Activated naive CD8-positive, alpha-beta T cell treated with anti-CD3 and anti-CD28 coated beads, Interleukin-2, amount 50 U/mL, for 24 hours (primary cell): ENCODE measurements around the gene MAPK12.

Experiments
- ATAC-seq: fragments of 150-1000 bp; cut with Tn5 transposase; one replicate; pipeline ENCODE4 v1.10.0; 2021
- DNase-seq: peaks from one replicate; pipeline ENCODE4 v3.0.0; 2021
- H3K27ac Mint-ChIP-seq: one replicate; pipeline ENCODE4 v1.8.0; 2021; ENCODE audit warnings: mild to moderate bottlenecking, mixed read lengths
- H3K27me3 Mint-ChIP-seq: one replicate; pipeline ENCODE4 v1.8.0; 2021; ENCODE audit warnings: mixed read lengths
- H3K36me3 Mint-ChIP-seq: one replicate; pipeline ENCODE4 v1.8.0; 2021; ENCODE audit warnings: low read depth, mixed read lengths
- H3K4me1 Mint-ChIP-seq: one replicate; pipeline ENCODE4 v1.8.0; 2021; ENCODE audit warnings: mixed read lengths
- H3K4me3 Mint-ChIP-seq: one replicate; pipeline ENCODE4 v1.8.0; 2021; ENCODE audit warnings: mild to moderate bottlenecking, moderate library complexity, mixed read lengths
- H3K9me3 Mint-ChIP-seq: one replicate; pipeline ENCODE4 v1.8.0; 2021; ENCODE audit warnings: mixed read lengths

The MAPK12 gene

GRCh38 chr22:50261615-50262459 is at the start of gene MAPK12:
TSS of gene MAPK12 (minus strand) at chr22:50261683. CDS start at chr22:50261509, 174 bp downstream.
- Mint-ChIP-seq H3K9me3 (no peaks in the 10 kb centered on the region), H3K4me1 (peaks cover 5% of the 10 kb centered on the region), H3K27me3 (peaks cover 21% of the 10 kb centered on the region), H3K36me3 (no peaks in the 10 kb centered on the region), H3K27ac (no peak within 1 kb of the TSS), H3K4me3 (peak within 1 kb of the TSS; percentile 46)
- DNase-seq (no peak), ATAC-seq (no peak)

GRCh38 chr22:50310949-50311444 is 49.5 kb upstream of the MAPK12 start:
- H3K9me3 Mint-ChIP-seq, result no peaks in the 10 kb centered on the region
- H3K27ac Mint-ChIP-seq, result no peak overlapping the region
- no peaks in the 10 kb centered on the region for H3K36me3 Mint-ChIP-seq
- peaks cover 25% of the 10 kb centered on the region for H3K4me1 Mint-ChIP-seq
- peaks cover 4% of the 10 kb centered on the region for H3K27me3 Mint-ChIP-seq
- H3K4me3 Mint-ChIP-seq, result no peak overlapping the region
- DNase-seq (no peak), ATAC-seq (no peak)

- Mint-ChIP-seq H3K36me3 (no peaks in the 10 kb centered on the region), H3K4me1 (peaks cover 23% of the 10 kb centered on the region), H3K4me3 (no peak overlapping the region), H3K27ac (no peak overlapping the region), H3K9me3 (no peaks in the 10 kb centered on the region), H3K27me3 (peaks cover 6% of the 10 kb centered on the region)
- DNase-seq, result no peak
- no peak for ATAC-seq
Measured at GRCh38 chr22:50310031-50310722, 48.7 kb upstream of the MAPK12 start.

GRCh38 chr22:50309601-50309991 is 48.1 kb upstream of the MAPK12 start:
- no peak for DNase-seq
- Mint-ChIP-seq H3K9me3 (no peaks in the 10 kb centered on the region), H3K36me3 (no peaks in the 10 kb centered on the region), H3K4me1 (peaks cover 19% of the 10 kb centered on the region), H3K4me3 (no peak overlapping the region), H3K27ac (no peak overlapping the region), H3K27me3 (peaks cover 6% of the 10 kb centered on the region)
- no peak for ATAC-seq

GRCh38 chr22:50308986-50309600 is 47.6 kb upstream of the MAPK12 start:
- DNase-seq (no peak), ATAC-seq (no peak)
- Mint-ChIP-seq H3K27me3 (peaks cover 6% of the 10 kb centered on the region), H3K4me1 (peaks cover 17% of the 10 kb centered on the region), H3K4me3 (peak overlapping the region; percentile 25), H3K27ac (no peak overlapping the region), H3K36me3 (no peaks in the 10 kb centered on the region), H3K9me3 (no peaks in the 10 kb centered on the region)

GRCh38 chr22:50308597-50308935 is 47.1 kb upstream of the MAPK12 start:
- no peak overlapping the region for H3K27ac Mint-ChIP-seq
- H3K4me3 Mint-ChIP-seq, result peak overlapping the region; percentile 25
- H3K9me3 Mint-ChIP-seq, result no peaks in the 10 kb centered on the region
- peaks cover 13% of the 10 kb centered on the region for H3K4me1 Mint-ChIP-seq
- ATAC-seq, result no peak
- H3K36me3 Mint-ChIP-seq, result no peaks in the 10 kb centered on the region
- H3K27me3 Mint-ChIP-seq, result peaks cover 6% of the 10 kb centered on the region
- no peak for DNase-seq

- DNase-seq, result no peak
- H3K4me1 Mint-ChIP-seq, result peaks cover 13% of the 10 kb centered on the region
- no peak overlapping the region for H3K27ac Mint-ChIP-seq
- H3K4me3 Mint-ChIP-seq, result no peak overlapping the region
- no peaks in the 10 kb centered on the region for H3K36me3 Mint-ChIP-seq
- H3K9me3 Mint-ChIP-seq, result no peaks in the 10 kb centered on the region
- peaks cover 6% of the 10 kb centered on the region for H3K27me3 Mint-ChIP-seq
- ATAC-seq, result no peak
Measured at GRCh38 chr22:50307890-50308596, 46.6 kb upstream of the MAPK12 start.

- ATAC-seq (peak; percentile 27), DNase-seq (peak; percentile 53)
- H3K4me1 Mint-ChIP-seq, result peaks cover 15% of the 10 kb centered on the region
- H3K27ac Mint-ChIP-seq, result no peak within 1 kb of the TSS
- H3K36me3 Mint-ChIP-seq, result no peaks in the 10 kb centered on the region
- H3K9me3 Mint-ChIP-seq, result no peaks in the 10 kb centered on the region
- H3K27me3 Mint-ChIP-seq, result peaks cover 6% of the 10 kb centered on the region
- no peak within 1 kb of the TSS for H3K4me3 Mint-ChIP-seq
Measured at GRCh38 chr22:50306753-50307749, 45.6 kb upstream of the MAPK12 start, which contains the start of gene PLXNB2. TSS of gene PLXNB2 (minus strand) at chr22:50307646. CDS start at chr22:50290584, 17,062 bp downstream.

- peak overlapping the region; percentile 40 for H3K4me3 Mint-ChIP-seq
- H3K27ac Mint-ChIP-seq, result no peak overlapping the region
- peaks cover 6% of the 10 kb centered on the region for H3K27me3 Mint-ChIP-seq
- ATAC-seq (no peak), DNase-seq (no peak)
- H3K4me1 Mint-ChIP-seq, result peaks cover 17% of the 10 kb centered on the region
- no peaks in the 10 kb centered on the region for H3K9me3 Mint-ChIP-seq
- no peaks in the 10 kb centered on the region for H3K36me3 Mint-ChIP-seq
Measured at GRCh38 chr22:50305923-50306566, 44.6 kb upstream of the MAPK12 start.

GRCh38 chr22:50305393-50305922 is 44.0 kb upstream of the MAPK12 start:
- DNase-seq (no peak), ATAC-seq (no peak)
- peaks cover 6% of the 10 kb centered on the region for H3K27me3 Mint-ChIP-seq
- no peak overlapping the region for H3K27ac Mint-ChIP-seq
- no peaks in the 10 kb centered on the region for H3K36me3 Mint-ChIP-seq
- no peak overlapping the region for H3K4me3 Mint-ChIP-seq
- H3K4me1 Mint-ChIP-seq, result peaks cover 17% of the 10 kb centered on the region
- H3K9me3 Mint-ChIP-seq, result no peaks in the 10 kb centered on the region

GRCh38 chr22:50304528-50305392 is 43.3 kb upstream of the MAPK12 start:
- H3K27me3 Mint-ChIP-seq, result peaks cover 6% of the 10 kb centered on the region
- no peak overlapping the region for H3K27ac Mint-ChIP-seq
- no peaks in the 10 kb centered on the region for H3K9me3 Mint-ChIP-seq
- peaks cover 17% of the 10 kb centered on the region for H3K4me1 Mint-ChIP-seq
- ATAC-seq (no peak), DNase-seq (no peak)
- H3K36me3 Mint-ChIP-seq, result no peaks in the 10 kb centered on the region
- H3K4me3 Mint-ChIP-seq, result peak overlapping the region; percentile 21

- DNase-seq, result no peak
- Mint-ChIP-seq H3K4me1 (peaks cover 17% of the 10 kb centered on the region), H3K36me3 (no peaks in the 10 kb centered on the region), H3K27ac (no peak overlapping the region), H3K9me3 (no peaks in the 10 kb centered on the region), H3K27me3 (peaks cover 6% of the 10 kb centered on the region), H3K4me3 (peak overlapping the region; percentile 21)
- no peak for ATAC-seq
Measured at GRCh38 chr22:50303848-50304527, 42.5 kb upstream of the MAPK12 start.
